KMS-11 (cell line): Measurements from ENCODE around the gene KPNA4.

Experiments used
- H2AFZ ChIP-seq: fragments of 200-600 bp; sonication (generic); 2 replicates; pipeline ENCODE4 v1.6.1; 2016; ENCODE audit warnings: antibody characterized with exemption, mixed run types, low read depth
- H3K27ac ChIP-seq: fragments of 200-600 bp; sonication (generic); 2 replicates; pipeline ENCODE4 v1.6.1; 2016; ENCODE audit warnings: mild to moderate bottlenecking, mixed run types
- H3K27me3 ChIP-seq: fragments of 200-600 bp; sonication (generic); 2 replicates; pipeline ENCODE4 v1.6.1; 2017; ENCODE audit warnings: mild to moderate bottlenecking, low read depth, mixed run types, moderate library complexity; ENCODE audit not compliant: insufficient read depth
- H3K36me3 ChIP-seq: fragments of 200-600 bp; sonication (generic); 2 replicates; pipeline ENCODE4 v1.6.1; 2017; ENCODE audit warnings: mild to moderate bottlenecking, mixed run types; ENCODE audit not compliant: insufficient read depth
- H3K4me1 ChIP-seq: fragments of 200-600 bp; sonication (generic); 2 replicates; pipeline ENCODE4 v1.6.1; 2016; ENCODE audit warnings: mild to moderate bottlenecking, low read depth, mixed run types; ENCODE audit not compliant: poor library complexity, severe bottlenecking
- H3K4me2 ChIP-seq: fragments of 200-600 bp; sonication (generic); 2 replicates; pipeline ENCODE4 v1.7.0; 2016; ENCODE audit warnings: mild to moderate bottlenecking, mixed run types
- H3K4me3 ChIP-seq: fragments of 200-600 bp; sonication (generic); IDR thresholded peaks from 2 replicates; pipeline ENCODE4 v1.6.1; 2017; ENCODE audit warnings: low read depth, low read length, mixed read lengths; ENCODE audit not compliant: insufficient read depth
- H3K79me2 ChIP-seq: fragments of 200-600 bp; sonication (generic); 2 replicates; pipeline ENCODE4 v1.6.1; 2016; ENCODE audit warnings: low read depth, mixed run types; ENCODE audit not compliant: insufficient read depth
- H3K9ac ChIP-seq: fragments of 200-600 bp; sonication (generic); 2 replicates; pipeline ENCODE4 v1.6.1; 2016; ENCODE audit warnings: mild to moderate bottlenecking, mixed run types
- H4K20me1 ChIP-seq: fragments of 200-600 bp; sonication (generic); 2 replicates; pipeline ENCODE4 v1.6.1; 2016; ENCODE audit warnings: mild to moderate bottlenecking, mixed run types; ENCODE audit not compliant: insufficient read depth
- CTCF ChIP-seq: fragments of 200-600 bp; sonication (generic); conservative IDR thresholded peaks from 2 replicates; pipeline ENCODE4 v1.6.1; 2017; ENCODE audit warnings: low read depth, mild to moderate bottlenecking, antibody characterized with exemption, low read length, moderate library complexity, mixed read lengths

The KPNA4 gene

GRCh38 chr3:160601288-160601687 is 35.9 kb upstream of the KPNA4 start:
- Histone ChIP-seq H3K4me2 (no peak overlapping the region), H2AFZ (no peak overlapping the region), H3K4me1 (no peaks in the 10 kb centered on the region), H3K27ac (no peak overlapping the region), H3K36me3 (no peaks in the 10 kb centered on the region), H3K79me2 (no peaks in the 10 kb centered on the region), H3K9ac (no peak overlapping the region), H3K4me3 (no peak overlapping the region), H3K27me3 (no peaks in the 10 kb centered on the region), H4K20me1 (no peaks in the 10 kb centered on the region)
- TF ChIP-seq CTCF, result no peak

- Histone ChIP-seq H3K79me2 (no peaks in the 10 kb centered on the region), H2AFZ (no peak overlapping the region), H4K20me1 (no peaks in the 10 kb centered on the region), H3K4me2 (no peak overlapping the region), H3K9ac (no peak overlapping the region), H3K27ac (no peak overlapping the region), H3K27me3 (no peaks in the 10 kb centered on the region), H3K36me3 (no peaks in the 10 kb centered on the region), H3K4me3 (no peak overlapping the region), H3K4me1 (no peaks in the 10 kb centered on the region)
- no peak for TF ChIP-seq CTCF
These were observed 33.5 kb upstream of the KPNA4 start for GRCh38 chr3:160598865-160599264.

- Histone ChIP-seq H3K27ac (no peak overlapping the region), H2AFZ (no peak overlapping the region), H3K36me3 (no peaks in the 10 kb centered on the region), H3K79me2 (no peaks in the 10 kb centered on the region), H3K4me1 (no peaks in the 10 kb centered on the region), H3K4me2 (no peak overlapping the region), H3K9ac (no peak overlapping the region), H3K4me3 (no peak overlapping the region), H3K27me3 (no peaks in the 10 kb centered on the region), H4K20me1 (no peaks in the 10 kb centered on the region)
- no peak for TF ChIP-seq CTCF
These were observed 22.7 kb upstream of the KPNA4 start for GRCh38 chr3:160588023-160588422.

GRCh38 chr3:160587105-160587504 is 21.7 kb upstream of the KPNA4 start:
- Histone ChIP-seq H3K36me3 (no peaks in the 10 kb centered on the region), H3K27me3 (no peaks in the 10 kb centered on the region), H3K4me1 (no peaks in the 10 kb centered on the region), H3K79me2 (no peaks in the 10 kb centered on the region), H2AFZ (no peak overlapping the region), H3K27ac (no peak overlapping the region), H3K4me2 (no peak overlapping the region), H3K4me3 (no peak overlapping the region), H4K20me1 (no peaks in the 10 kb centered on the region), H3K9ac (no peak overlapping the region)
- no peak for TF ChIP-seq CTCF

- H3K79me2 ChIP-seq, result no peaks in the 10 kb centered on the region
- H3K4me2 ChIP-seq, result no peak overlapping the region
- H3K27ac ChIP-seq, result no peak overlapping the region
- H3K9ac ChIP-seq, result no peak overlapping the region
- no peak for TF ChIP-seq CTCF
- no peaks in the 10 kb centered on the region for H3K36me3 ChIP-seq
- H3K4me3 ChIP-seq, result no peak overlapping the region
- no peaks in the 10 kb centered on the region for H3K4me1 ChIP-seq
- no peak overlapping the region for H2AFZ ChIP-seq
- no peaks in the 10 kb centered on the region for H4K20me1 ChIP-seq
- H3K27me3 ChIP-seq, result no peaks in the 10 kb centered on the region
These were observed 21.3 kb upstream of the KPNA4 start for GRCh38 chr3:160586679-160587078.
